ENCODE data around the gene NHLRC4. TPM values are rescaled to one million over a fixed set of nuclear protein-coding genes. Genes with fewer than 3 reads are reported as not detected.

NHLRC4 gene
- total and polyA plus RNA-seq, 8 donors: 0.35 to 1.4 (median 0.92) TPM; not detected in 3

DNA sequence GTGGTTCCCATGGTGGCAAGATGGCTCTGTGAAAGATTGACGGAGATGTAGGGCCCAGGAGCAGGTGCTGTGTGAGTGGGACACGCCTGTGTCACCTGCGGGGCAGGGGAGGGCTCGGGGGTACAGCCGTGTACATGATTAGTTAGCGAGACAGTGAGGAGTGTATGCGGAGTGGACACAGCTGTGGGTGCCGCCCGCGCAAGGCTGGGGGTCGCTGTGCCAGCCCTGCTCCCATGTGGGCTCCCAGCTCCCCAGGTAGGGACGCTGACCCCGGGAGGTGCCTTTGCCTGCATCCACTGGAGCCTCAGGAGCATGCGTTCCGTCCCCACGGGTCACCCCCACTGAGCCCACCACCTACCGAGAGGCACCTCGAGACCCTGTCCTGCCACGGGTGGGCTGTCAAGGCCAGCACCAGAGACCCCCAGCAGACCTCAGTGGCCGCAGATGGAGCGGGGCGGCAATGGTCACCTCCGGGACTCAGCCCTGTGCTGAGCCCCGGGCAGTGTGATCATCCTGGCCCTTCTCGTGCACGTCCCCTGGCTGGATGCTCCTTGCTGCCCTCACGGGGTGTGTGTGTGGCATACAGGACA lies 31.9 kb upstream of the NHLRC4 start:
- intact Hi-C loops (cut with DNase I; ENCODE audit: low total_unique reads): no loop called here
- H3K4me3 ChIP-seq: peak overlapping the region in 1 of 4 donors; percentile 1
- no peak for DNase-seq

DNA sequence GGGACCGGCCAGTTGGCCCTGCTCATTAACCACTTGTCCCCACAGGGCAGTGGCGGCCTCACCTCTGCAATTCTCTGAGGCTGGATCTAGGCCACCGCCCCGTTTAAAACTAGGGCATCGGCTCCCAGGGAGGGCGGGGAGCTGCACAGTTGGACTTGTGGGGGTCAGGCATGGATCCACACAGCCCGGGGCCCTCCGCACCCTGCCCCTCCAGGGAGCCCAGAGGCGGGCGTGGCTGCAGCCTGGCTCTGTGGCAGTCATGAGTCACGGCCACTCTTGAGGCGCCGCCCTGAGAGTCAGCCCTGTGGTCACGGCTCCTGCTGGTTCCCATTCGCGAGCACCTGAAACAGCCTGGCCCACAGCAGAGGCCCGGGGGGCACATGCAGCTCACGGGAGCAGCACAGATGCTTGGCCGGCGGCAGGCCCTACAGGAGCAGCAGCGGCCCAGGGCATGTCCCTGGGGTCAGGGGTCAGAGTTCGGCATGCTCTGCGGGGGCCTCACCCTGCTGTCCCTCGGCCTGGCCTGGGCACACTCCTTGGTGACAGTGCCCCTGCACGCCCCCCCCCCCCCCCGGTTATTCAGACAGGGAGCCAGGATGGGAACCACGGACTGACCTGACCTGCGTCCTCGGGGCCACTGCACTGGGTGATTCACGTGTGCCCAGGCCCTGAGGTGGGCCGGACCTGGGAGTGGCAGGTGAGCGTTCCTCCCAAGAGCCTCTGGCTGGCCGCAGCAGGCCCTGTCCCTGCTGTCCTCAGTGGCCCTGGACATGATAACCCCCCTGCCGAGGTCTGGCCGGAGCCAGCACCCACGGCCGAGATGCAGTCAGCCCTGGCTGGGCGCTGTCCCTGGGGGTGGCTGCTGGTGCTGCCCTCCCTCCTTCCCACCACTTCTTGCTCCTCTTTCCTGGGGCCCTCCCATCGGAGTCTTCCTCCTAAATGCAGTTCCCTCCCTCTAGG lies 31.1 kb upstream of the NHLRC4 start:
- TF ChIP-seq POLR2A (IDR thresholded peaks at IDR 0.05) (no peak), POLR2AphosphoS5 (IDR thresholded peaks at IDR 0.05) (no peak), EP300 (IDR thresholded peaks at IDR 0.05) (no peak)
- TF ChIP-seq, protein P1, sequence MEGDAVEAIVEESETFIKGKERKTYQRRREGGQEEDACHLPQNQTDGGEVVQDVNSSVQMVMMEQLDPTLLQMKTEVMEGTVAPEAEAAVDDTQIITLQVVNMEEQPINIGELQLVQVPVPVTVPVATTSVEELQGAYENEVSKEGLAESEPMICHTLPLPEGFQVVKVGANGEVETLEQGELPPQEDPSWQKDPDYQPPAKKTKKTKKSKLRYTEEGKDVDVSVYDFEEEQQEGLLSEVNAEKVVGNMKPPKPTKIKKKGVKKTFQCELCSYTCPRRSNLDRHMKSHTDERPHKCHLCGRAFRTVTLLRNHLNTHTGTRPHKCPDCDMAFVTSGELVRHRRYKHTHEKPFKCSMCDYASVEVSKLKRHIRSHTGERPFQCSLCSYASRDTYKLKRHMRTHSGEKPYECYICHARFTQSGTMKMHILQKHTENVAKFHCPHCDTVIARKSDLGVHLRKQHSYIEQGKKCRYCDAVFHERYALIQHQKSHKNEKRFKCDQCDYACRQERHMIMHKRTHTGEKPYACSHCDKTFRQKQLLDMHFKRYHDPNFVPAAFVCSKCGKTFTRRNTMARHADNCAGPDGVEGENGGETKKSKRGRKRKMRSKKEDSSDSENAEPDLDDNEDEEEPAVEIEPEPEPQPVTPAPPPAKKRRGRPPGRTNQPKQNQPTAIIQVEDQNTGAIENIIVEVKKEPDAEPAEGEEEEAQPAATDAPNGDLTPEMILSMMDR (IDR thresholded peaks at IDR 0.05): no peak
- H3K27ac ChIP-seq: peak overlapping the region; percentile 66 to 86 (median 74)
- H3K9me3 ChIP-seq: no peaks in the 10 kb centered on the region
- peak; percentile 81 to 94 for DNase-seq
- H3K36me3 ChIP-seq: peaks cover 16 to 72% (median 48%) of the 10 kb centered on the region in 4 donors
- H3K4me1 ChIP-seq: peaks cover 29 to 51% (median 44%) of the 10 kb centered on the region in 4 donors
- intact Hi-C loops (cut with DNase I; ENCODE audit: low total_unique reads): no loop called here
- 55 to 93% (median 63%) methylated on average over 6 to 39 of the region's 39 CpGs for WGBS, 5 donors
- no peak overlapping the region for H3K4me3 ChIP-seq
- no peaks in the 10 kb centered on the region for H3K27me3 ChIP-seq

More for the DNA sequence above, 31.9 kb upstream of the NHLRC4 start:
- H3K4me1 ChIP-seq: peaks cover 37 to 59% (median 52%) of the 10 kb centered on the region in 4 donors
- no peaks in the 10 kb centered on the region for H3K9me3 ChIP-seq
- TF ChIP-seq EP300 (IDR thresholded peaks at IDR 0.05) (no peak), POLR2AphosphoS5 (IDR thresholded peaks at IDR 0.05) (no peak), POLR2A (IDR thresholded peaks at IDR 0.05) (no peak)
- TF ChIP-seq, protein P1 (IDR thresholded peaks at IDR 0.05): no peak
- 76 to 86% (median 84%) methylated on average over 12 to 27 of the region's 27 CpGs for WGBS, 5 donors
- H3K36me3 ChIP-seq: peaks cover 8 to 64% (median 42%) of the 10 kb centered on the region in 4 donors
- H3K27me3 ChIP-seq: no peaks in the 10 kb centered on the region
- H3K27ac ChIP-seq: peak overlapping the region; percentile 66 to 79 (median 73)

DNA sequence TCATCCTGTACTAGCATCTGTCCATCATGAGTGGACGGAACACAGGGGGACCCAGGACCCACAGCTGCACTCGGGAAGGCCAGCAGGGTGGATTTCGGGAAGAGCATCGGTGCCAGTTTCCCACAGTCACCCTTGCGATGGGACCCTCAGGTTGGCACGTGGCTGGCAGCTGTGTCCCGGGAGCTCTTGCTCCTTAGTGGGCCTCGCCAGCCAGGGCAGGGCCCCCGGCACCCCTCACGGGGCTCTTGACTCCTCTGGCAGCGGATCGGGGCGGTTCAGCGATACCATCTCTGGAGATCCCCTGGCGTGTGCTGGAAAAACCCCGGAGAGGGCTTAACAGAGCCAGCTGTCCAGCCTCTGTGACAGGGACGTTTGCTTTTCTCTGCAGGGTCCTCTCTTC lies 30.1 kb upstream of the NHLRC4 start:
- Histone ChIP-seq H3K4me1 (peaks cover 29 to 41% (median 38%) of the 10 kb centered on the region in 4 donors), H3K27me3 (no peaks in the 10 kb centered on the region), H3K4me3 (no peak overlapping the region), H3K27ac (no peak overlapping the region), H3K36me3 (peaks cover 16 to 78% (median 56%) of the 10 kb centered on the region in 4 donors), H3K9me3 (no peaks in the 10 kb centered on the region)
- no peak for TF ChIP-seq EP300 (IDR thresholded peaks at IDR 0.05)
- no peak for TF ChIP-seq POLR2A (IDR thresholded peaks at IDR 0.05)
- TF ChIP-seq, protein P1 (IDR thresholded peaks at IDR 0.05): no peak
- TF ChIP-seq POLR2AphosphoS5 (IDR thresholded peaks at IDR 0.05): no peak
- intact Hi-C loops (cut with DNase I; ENCODE audit: low total_unique reads): no loop called here
- WGBS, 5 donors: 87 to 95% (median 90%) methylated on average over 7 to 17 of the region's 17 CpGs
- DNase-seq: no peak

Data from stomach (tissue), 9 donors.